Lung (tissue), 12 donors: ENCODE results near the gene NHERF2. TPM values are rescaled to one million over a fixed set of nuclear protein-coding genes. Genes with fewer than 3 reads are reported as not detected.

Experiments
- ATAC-seq: fragments of 200-7000 bp; cut with Tn5 transposase; one replicate; pipeline ENCODE4 v1.9.1; 2020; ENCODE audit warnings: moderate number of reproducible peaks; ENCODE audit not compliant: insufficient read depth, low FRiP score
- DNase-seq, 3 donors: peaks; one replicate each; pipeline ENCODE4 v3.0.0-alpha.2; 2013 to 2017
- H3K27ac ChIP-seq, 2 donors: one replicate each; pipeline ENCODE4 v1.5.1; 2013; ENCODE audit warnings: mild to moderate bottlenecking in 2 of 2, moderate library complexity in 2 of 2, control low read depth in 1 of 2, inconsistent platforms in 1 of 2, low read depth in 1 of 2, low read length in 1 of 2
- H3K27me3 ChIP-seq, 3 donors: one replicate each; pipeline ENCODE4 v1.5.1; 2013; ENCODE audit warnings: low read length in 2 of 3; ENCODE audit not compliant: control insufficient read depth in 3 of 3, insufficient read depth in 3 of 3
- H3K36me3 ChIP-seq, 4 donors: one replicate each; pipeline ENCODE4 v1.5.1; 2013; ENCODE audit warnings: low read length in 4 of 4, mild to moderate bottlenecking in 1 of 4, moderate library complexity in 1 of 4; ENCODE audit not compliant: control insufficient read depth in 4 of 4, insufficient read depth in 4 of 4
- H3K4me1 ChIP-seq, 5 donors: one replicate each; pipeline ENCODE4 v1.5.1; 2013; ENCODE audit warnings: low read length in 5 of 5, mild to moderate bottlenecking in 2 of 5, moderate library complexity in 1 of 5; ENCODE audit not compliant: control insufficient read depth in 5 of 5, insufficient read depth in 5 of 5
- H3K4me3 ChIP-seq: one replicate; pipeline ENCODE4 v1.5.1; 2013; ENCODE audit warnings: mild to moderate bottlenecking, control low read depth, moderate library complexity
- H3K9ac ChIP-seq, 2 donors: one replicate each; pipeline ENCODE4 v1.5.1; 2013; ENCODE audit warnings: low read length in 2 of 2, control low read depth in 1 of 2; ENCODE audit not compliant: insufficient read depth in 1 of 2
- H3K9me3 ChIP-seq, 4 donors: one replicate each; pipeline ENCODE4 v1.5.1; 2013; ENCODE audit warnings: low read length in 3 of 4, mild to moderate bottlenecking in 1 of 4, moderate library complexity in 1 of 4; ENCODE audit not compliant: control insufficient read depth in 4 of 4, insufficient read depth in 3 of 4
- CTCF ChIP-seq: IDR thresholded peaks from 2 replicates; pipeline ENCODE4 v1.5.1; 2012; ENCODE audit warnings: mild to moderate bottlenecking; ENCODE audit errors: control extremely low read depth, extremely low read depth
- WGBS, 2 donors: extraction: QIAGEN DNeasy Blood & Tissue Kit; methylation state at CpG; one replicate each; pipeline ENCODE4 v1.1.7; 2013; 5-methylcytosine and 5-hydroxymethylcytosine counted together
- polyA plus RNA-seq, 2 donors: library from polyadenylated mRNA; stranded (reverse); fragments of 200-250 nt; gene quantifications; one replicate each; pipeline ENCODE4 v1.2.1, GENCODE V29; 2013
- total RNA-seq, 2 donors: library from RNA; depleted of rRNA in 1 of 2; stranded (reverse); fragments of >200 nt in 1 of 2; gene quantifications; one replicate each; pipeline ENCODE4 v1.2.1, GENCODE V29; 2014 to 2021
- donor health status: control.
- donor health status: control.
- donor health status: Bipolar disorder and iron deficiency.
- donor health status: healthy.
- donor health status: DM: yes; HTN: yes; CAD: no.

Gene NHERF2
- total and polyA plus RNA-seq, 4 donors, result 142 to 468 (median 245) TPM

DNA sequence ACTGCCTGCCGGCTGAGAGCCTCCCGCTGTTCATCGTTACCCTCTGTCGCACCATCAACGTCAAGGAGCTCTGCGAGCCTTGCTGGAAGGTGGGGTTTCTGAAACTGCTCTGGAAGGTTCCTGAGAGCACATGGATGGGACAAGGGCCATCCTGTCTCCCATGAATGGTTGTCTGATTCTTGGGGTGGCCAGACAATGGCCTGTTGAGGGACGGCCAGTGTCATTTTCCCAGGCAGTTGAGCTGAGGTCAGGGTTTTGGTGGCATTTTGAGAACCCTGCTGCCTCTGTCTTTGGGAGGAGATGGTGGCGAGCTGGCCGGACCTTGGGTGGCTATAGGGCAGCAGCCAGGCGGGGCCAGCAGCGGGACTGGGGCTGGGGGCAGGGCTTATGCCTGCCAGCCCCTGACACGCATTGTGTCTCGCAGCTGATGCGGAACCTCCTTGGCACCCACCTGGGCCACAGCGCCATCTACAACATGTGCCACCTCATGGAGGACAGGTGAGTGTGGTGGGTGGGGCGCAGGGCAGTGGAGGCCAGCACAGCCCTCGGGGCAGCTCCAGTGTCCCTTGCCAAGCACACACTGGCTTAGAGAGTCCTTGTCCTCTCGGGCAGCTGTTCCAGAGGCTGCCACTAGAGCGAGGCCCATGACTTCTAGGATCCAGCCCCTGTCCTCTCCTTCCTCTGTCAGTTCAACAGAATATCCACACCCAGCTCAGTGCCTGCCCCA, 30.1 kb downstream of the NHERF2 start:
- Histone ChIP-seq H3K27me3 (no peaks in the 10 kb centered on the region), H3K9ac (no peak overlapping the region), H3K27ac (no peak overlapping the region), H3K9me3 (no peaks in the 10 kb centered on the region), H3K36me3 (peaks cover 0 to 67% (median 28%) of the 10 kb centered on the region in 4 donors), H3K4me3 (no peak overlapping the region), H3K4me1 (no peaks in the 10 kb centered on the region)
- no peak for TF ChIP-seq CTCF
- WGBS, 2 donors, result 93 to 95% methylated on average over 19 of the region's 19 CpGs
- DNase-seq (no peak), ATAC-seq (no peak)

DNA sequence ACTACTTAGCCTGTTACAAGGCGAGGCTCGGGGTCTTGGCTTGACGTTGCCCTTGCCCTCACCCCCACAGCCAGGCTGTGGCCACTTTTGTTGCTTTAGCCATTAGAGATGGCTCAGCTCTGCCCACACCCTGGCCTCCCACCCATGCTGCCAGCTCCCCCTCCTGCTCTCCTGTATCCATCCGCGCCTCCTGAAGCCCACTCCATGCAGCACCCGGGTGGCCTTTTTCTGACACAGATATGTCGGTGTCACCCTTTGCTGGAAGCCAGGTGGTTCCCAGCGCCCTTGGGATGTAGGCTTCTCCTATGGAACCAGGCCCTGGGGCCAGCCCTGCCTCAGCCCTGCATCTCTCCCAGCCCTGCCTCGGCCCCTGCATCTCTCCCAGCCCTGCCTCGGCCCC, 30.7 kb downstream of the NHERF2 start:
- H3K4me1 ChIP-seq, result no peaks in the 10 kb centered on the region
- ATAC-seq (no peak), DNase-seq (no peak)
- H3K27ac ChIP-seq, result no peak overlapping the region
- H3K9me3 ChIP-seq, result no peaks in the 10 kb centered on the region
- no peaks in the 10 kb centered on the region for H3K27me3 ChIP-seq
- TF ChIP-seq CTCF, result no peak
- 94 to 96% methylated on average over 9 to 10 of the region's 10 CpGs for WGBS, 2 donors
- H3K9ac ChIP-seq, result no peak overlapping the region
- peaks cover 0 to 68% (median 28%) of the 10 kb centered on the region in 4 donors for H3K36me3 ChIP-seq
- H3K4me3 ChIP-seq, result no peak overlapping the region

DNA sequence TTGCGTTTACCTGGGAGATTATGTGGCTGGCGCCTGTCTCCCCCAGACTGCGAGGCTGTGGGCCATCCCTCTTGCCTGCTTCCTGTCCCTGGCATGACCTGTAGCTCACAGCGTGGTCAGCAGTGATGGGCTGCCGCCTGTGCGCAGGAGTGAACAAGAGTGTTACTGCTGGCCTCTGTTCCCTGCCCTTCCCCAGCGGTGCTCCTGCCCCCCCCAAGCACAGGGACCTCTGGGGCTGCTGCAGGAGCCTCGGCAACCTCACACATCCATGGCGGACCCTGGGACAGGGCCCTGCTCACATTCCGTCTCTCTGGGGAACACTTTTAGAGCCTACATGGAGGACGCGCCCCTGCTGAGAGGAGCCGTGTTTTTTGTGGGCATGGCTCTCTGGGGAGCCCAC, 31.7 kb downstream of the NHERF2 start:
- Histone ChIP-seq H3K36me3 (peaks cover 0 to 68% (median 25%) of the 10 kb centered on the region in 4 donors), H3K4me3 (no peak overlapping the region), H3K4me1 (no peaks in the 10 kb centered on the region), H3K27me3 (no peaks in the 10 kb centered on the region), H3K9me3 (no peaks in the 10 kb centered on the region), H3K9ac (no peak overlapping the region), H3K27ac (no peak overlapping the region)
- WGBS, 2 donors, result 90 to 93% methylated on average over 13 of the region's 13 CpGs
- DNase-seq, result no peak
- ATAC-seq, result no peak
- TF ChIP-seq CTCF, result no peak

DNA sequence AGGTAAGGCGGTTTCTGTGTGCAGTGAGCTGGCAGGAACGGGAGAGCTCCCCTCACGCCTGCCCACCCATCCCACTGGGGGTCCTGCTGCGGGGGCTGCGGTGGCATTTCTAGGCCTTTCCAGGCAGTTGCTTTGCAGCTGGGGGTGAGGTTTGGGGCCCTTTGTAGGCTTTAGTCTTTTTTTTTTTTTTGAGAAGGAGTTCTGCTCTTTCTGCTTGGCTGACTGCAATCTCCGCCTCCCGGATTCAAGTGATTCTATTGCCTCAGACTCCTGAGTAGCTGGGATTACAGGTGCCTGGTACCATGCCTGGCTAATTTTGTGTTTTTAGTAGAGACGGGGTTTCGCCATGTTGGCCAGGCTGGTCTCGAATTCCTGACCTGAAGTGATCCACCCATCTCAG, 32.2 kb downstream of the NHERF2 start:
- WGBS, 2 donors, result 95 to 98% methylated on average over 10 of the region's 10 CpGs
- Histone ChIP-seq H3K36me3 (peaks cover 0 to 68% (median 27%) of the 10 kb centered on the region in 4 donors), H3K27me3 (no peaks in the 10 kb centered on the region), H3K9ac (no peak overlapping the region), H3K27ac (no peak overlapping the region), H3K4me1 (no peaks in the 10 kb centered on the region), H3K4me3 (no peak overlapping the region), H3K9me3 (no peaks in the 10 kb centered on the region)
- DNase-seq (no peak), ATAC-seq (no peak)
- no peak for TF ChIP-seq CTCF
